H1 (cell line): ENCODE measurements around the gene FRMD5. TPM values are rescaled to one million over a fixed set of nuclear protein-coding genes. Genes with fewer than 3 reads are reported as not detected.
A peak's percentile ranks its signal among the peaks of the same experiment; 100 is the strongest.

Source experiments
- CTCF ChIA-PET: fragments of 300-600 bp; sonication (Branson Sonifier 250); formaldehyde crosslinking; loops from one replicate; lab custom pipeline; 2021; ENCODE audit not compliant: partially characterized antibody; lab: Charles Lee
- POLR2A ChIA-PET: fragments of 300-600 bp; sonication (Branson Sonifier 250); formaldehyde crosslinking; loops from one replicate; lab custom pipeline; 2021; ENCODE audit warnings: inconsistent platforms; ENCODE audit not compliant: partially characterized antibody; lab: Charles Lee
- DNase-seq, 2 experiments: peaks; one replicate each; pipeline versions ENCODE4 v3.0.0 to v3.0.0-alpha.2; 2010 to 2022; ENCODE audit warnings: low spot score in 2 of 2, low read depth in 1 of 2, mixed read lengths in 1 of 2
- FAIRE-seq: peaks from 2 replicates; lab custom pipeline; 2011; peaks lifted over from hg19 to GRCh38; lab: Jason Lieb, UNC
- H2AFZ ChIP-seq: 2 replicates; pipeline ENCODE4 v1.8.1; 2012; ENCODE audit warnings: low read length, inconsistent platforms
- H2AK5ac ChIP-seq: 2 replicates; pipeline ENCODE4 v1.6.1; 2013; ENCODE audit warnings: low read depth, low read length
- H2BK120ac ChIP-seq: replicated peaks from 2 replicates; pipeline ENCODE3; 2013; ENCODE audit warnings: low read depth, low read length, inconsistent platforms
- H2BK12ac ChIP-seq: 2 replicates; pipeline ENCODE4 v1.6.1; 2013; ENCODE audit warnings: low read depth, low read length
- H2BK15ac ChIP-seq: 2 replicates; pipeline ENCODE4 v1.6.1; 2013; ENCODE audit warnings: low read length
- H2BK20ac ChIP-seq: 2 replicates; pipeline ENCODE4 v1.6.1; 2013; ENCODE audit warnings: low read length
- H2BK5ac ChIP-seq: 2 replicates; pipeline ENCODE4 v1.6.1; 2013; ENCODE audit warnings: low read depth, low read length
- H3K14ac ChIP-seq: 2 replicates; pipeline ENCODE4 v1.6.1; 2013; ENCODE audit warnings: inconsistent platforms; ENCODE audit not compliant: insufficient read length
- H3K18ac ChIP-seq: 2 replicates; pipeline ENCODE4 v1.6.1; 2013; ENCODE audit warnings: low read length; ENCODE audit errors: extremely low read depth
- H3K23ac ChIP-seq: 2 replicates; pipeline ENCODE4 v1.6.1; 2013; ENCODE audit warnings: inconsistent platforms; ENCODE audit not compliant: insufficient read length
- H3K23me2 ChIP-seq: 2 replicates; pipeline ENCODE4 v1.6.1; 2013; ENCODE audit warnings: low read depth, low read length
- H3K27ac ChIP-seq: 2 replicates; pipeline ENCODE4 v1.6.1; 2011; ENCODE audit warnings: low read depth, low read length, inconsistent platforms
- H3K27me3 ChIP-seq, 4 experiments: replicated peaks in 1 of 4; 1 replicate in 1 of 4; 2 replicates in 3 of 4; pipeline versions ENCODE4 v1.6.1 to v1.8.1; 2011 to 2013; ENCODE audit warnings: low read length in 3 of 4, mild to moderate bottlenecking in 3 of 4, inconsistent platforms in 2 of 4, mixed read lengths in 2 of 4, moderate library complexity in 1 of 4; ENCODE audit not compliant: control insufficient read depth in 3 of 4, insufficient read depth in 3 of 4; ENCODE audit errors: extremely low read depth in 1 of 4
- H3K36me3 ChIP-seq, 4 experiments: 2 replicates each; pipeline versions ENCODE4 v1.6.1 to v1.8.1; 2011 to 2013; ENCODE audit warnings: mild to moderate bottlenecking in 4 of 4, low read length in 3 of 4, moderate library complexity in 2 of 4, control low read depth in 1 of 4, inconsistent platforms in 1 of 4; ENCODE audit not compliant: insufficient read depth in 4 of 4, control insufficient read depth in 2 of 4
- H3K4ac ChIP-seq: replicated peaks from 2 replicates; pipeline ENCODE3; 2013; ENCODE audit warnings: low read length, low read depth, mixed read lengths, inconsistent platforms; ENCODE audit not compliant: insufficient read length
- H3K4me1 ChIP-seq, 4 experiments: replicated peaks in 1 of 4; 1 replicate in 1 of 4; 2 replicates in 3 of 4; pipeline versions ENCODE4 v1.6.1 to v1.8.1; 2011 to 2013; ENCODE audit warnings: low read length in 3 of 4, inconsistent platforms in 2 of 4, mixed read lengths in 1 of 4; ENCODE audit not compliant: insufficient read depth in 4 of 4, control insufficient read depth in 3 of 4
- H3K4me2 ChIP-seq, 2 experiments: 2 replicates each; pipeline versions ENCODE4 v1.6.1 to v1.8.1; 2011 to 2013; ENCODE audit warnings: low read depth in 2 of 2, low read length in 2 of 2, control low read depth in 1 of 2, inconsistent platforms in 1 of 2, mild to moderate bottlenecking in 1 of 2; ENCODE audit not compliant: insufficient read depth in 1 of 2
- H3K4me3 ChIP-seq, 4 experiments: fragments of 200-600, 300-600 bp in 1 of 4; sonication (generic), shearing (Covaris generic), sonication (Bioruptor Twin) in 1 of 4; 2 replicates each; pipeline versions ENCODE4 v1.5.1 to v1.8.1; 2011 to 2016; ENCODE audit warnings: low read length in 4 of 4, low read depth in 3 of 4, control low read depth in 2 of 4, inconsistent platforms in 2 of 4, mild to moderate bottlenecking in 2 of 4, mixed read lengths in 1 of 4, moderate library complexity in 1 of 4; ENCODE audit not compliant: insufficient read depth in 2 of 4; ENCODE audit errors: extremely low read depth in 1 of 4
- H3K56ac ChIP-seq: replicated peaks from 2 replicates; pipeline ENCODE3; 2013; ENCODE audit warnings: low read depth, mild to moderate bottlenecking, mixed read lengths, low read length, inconsistent platforms; ENCODE audit not compliant: insufficient read length
- H3K79me1 ChIP-seq: 2 replicates; pipeline ENCODE4 v1.6.1; 2013; ENCODE audit warnings: low read depth, low read length, control low read depth
- H3K79me2 ChIP-seq, 2 experiments: 2 replicates each; pipeline versions ENCODE4 v1.6.1 to v1.8.1; 2012 to 2013; ENCODE audit warnings: low read length in 2 of 2, mild to moderate bottlenecking in 2 of 2, inconsistent platforms in 1 of 2; ENCODE audit not compliant: insufficient read depth in 2 of 2, control insufficient read depth in 1 of 2
- H3K9ac ChIP-seq, 4 experiments: replicated peaks in 1 of 4; 1 replicate in 1 of 4; 2 replicates in 3 of 4; pipeline versions ENCODE4 v1.6.1 to v1.8.1; 2011 to 2013; ENCODE audit warnings: low read depth in 3 of 4, low read length in 3 of 4, control low read depth in 2 of 4, mild to moderate bottlenecking in 2 of 4, moderate library complexity in 2 of 4, inconsistent platforms in 1 of 4; ENCODE audit errors: extremely low read depth in 1 of 4
- H3K9me3 ChIP-seq, 2 experiments: 2 replicates each; pipeline versions ENCODE4 v1.6.1 to v1.8.1; 2012 to 2013; ENCODE audit warnings: mild to moderate bottlenecking in 2 of 2, moderate library complexity in 2 of 2, control low read depth in 1 of 2, inconsistent platforms in 1 of 2, low read depth in 1 of 2, low read length in 1 of 2, mixed read lengths in 1 of 2; ENCODE audit not compliant: insufficient read depth in 2 of 2
- H4K20me1 ChIP-seq, 2 experiments: replicated peaks in 1 of 2; 2 replicates each; pipeline versions ENCODE3 to v1.8.1; 2011 to 2013; ENCODE audit warnings: inconsistent platforms in 2 of 2, low read length in 2 of 2, mild to moderate bottlenecking in 1 of 2; ENCODE audit not compliant: insufficient read depth in 2 of 2, control insufficient read depth in 1 of 2
- H4K5ac ChIP-seq: 2 replicates; pipeline ENCODE4 v1.6.1; 2013; ENCODE audit warnings: low read length, low read depth, mixed read lengths, inconsistent platforms; ENCODE audit not compliant: insufficient read length
- H4K8ac ChIP-seq: 2 replicates; pipeline ENCODE4 v1.8.0; 2013; ENCODE audit warnings: mild to moderate bottlenecking, moderate library complexity, low read length, inconsistent platforms; ENCODE audit not compliant: insufficient read depth; ENCODE audit errors: extremely low read depth
- H4K91ac ChIP-seq: replicated peaks from 2 replicates; pipeline ENCODE3; 2013; ENCODE audit warnings: low read length, mixed read lengths, inconsistent platforms; ENCODE audit not compliant: insufficient read length
- CEBPB ChIP-seq: IDR thresholded peaks from 2 replicates; pipeline ENCODE4 v1.6.1; 2012; ENCODE audit warnings: low read depth, low read length
- TCF12 ChIP-seq: IDR thresholded peaks from 2 replicates; pipeline ENCODE4 v1.6.1; 2011; ENCODE audit warnings: low read depth, mild to moderate bottlenecking, low read length
- WGBS, 2 experiments: shearing (Covaris generic) in 1 of 2; methylation state at CpG; one replicate each; pipeline versions ENCODE4 v1.1.6 to v1.1.7; 2013 to 2015; ENCODE audit warnings: low lambda C conversion rate in 2 of 2, mixed read lengths in 2 of 2, inconsistent platforms in 1 of 2, low coverage in 1 of 2, missing lambda C conversion rate in 1 of 2; ENCODE audit not compliant: insufficient replicate concordance in 2 of 2, insufficient coverage in 1 of 2, insufficient read length in 1 of 2; ENCODE audit errors: extremely low coverage in 1 of 2, missing lambda C conversion rate in 1 of 2; 5-methylcytosine and 5-hydroxymethylcytosine counted together
- polyA plus RNA-seq, 7 experiments: library from polyadenylated mRNA; depleted of rRNA in 3 of 7; stranded (reverse) in 5 of 7; unstranded in 2 of 7; fragments of >200 nt in 5 of 7; fragments of 200-250 nt in 2 of 7; gene quantifications; 1 replicate in 5 of 7; 2 replicates in 1 of 7; 4 replicates in 1 of 7; pipeline versions ENCODE4 v1.2.1 to v1.2.3, GENCODE V29; 2011 to 2013; ENCODE audit warnings: missing spikeins in 2 of 7, mixed read lengths in 2 of 7
- total RNA-seq: library from RNA; stranded (reverse); fragmentation: NEBNext Ultra II Directional; extraction: Animal tissue kit (Norgen Biotek cat#: 25700); gene quantifications from 2 replicates; pipeline ENCODE4 v1.2.1, GENCODE V29; 2021

The FRMD5 gene
- total and polyA plus RNA-seq, 2 of the 8 experiments (the other 6 are each of a cell fraction or from before 2014, with no cell fraction given): 10.1 to 12.6 TPM

GRCh38 chr15:43974852-43975251 is 220.2 kb downstream of the FRMD5 start:
- no peak for FAIRE-seq
- Histone ChIP-seq H2AK5ac (no peak overlapping the region), H2BK5ac (no peak overlapping the region), H3K79me1 (no peaks in the 10 kb centered on the region), H3K27me3 (no peaks in the 10 kb centered on the region), H3K4me1 (peaks cover 0 to 3% (median 0%) of the 10 kb centered on the region in 4 experiments; a peak in 1 of 7 replicates), H4K8ac (no peak overlapping the region), H3K9me3 (no peaks in the 10 kb centered on the region), H3K27ac (no peak overlapping the region), H3K4me3 (no peak overlapping the region), H3K23ac (no peak overlapping the region), H3K14ac (no peak overlapping the region), H3K18ac (no peak overlapping the region), H3K56ac (no peak overlapping the region), H2BK120ac (no peak overlapping the region), H4K5ac (no peak overlapping the region), H3K79me2 (0 out of 4 replicates have a peak, but pooled peaks cover 0 to 2% of the 10 kb centered on the region in 2 experiments), H4K20me1 (no peaks in the 10 kb centered on the region), H3K9ac (no peak overlapping the region), H2AFZ (no peak overlapping the region), H4K91ac (no peak overlapping the region), H2BK12ac (no peak overlapping the region), H2BK15ac (no peak overlapping the region), H3K4me2 (no peak overlapping the region), H3K36me3 (no peaks in the 10 kb centered on the region), H3K4ac (no peak overlapping the region), H3K23me2 (no peaks in the 10 kb centered on the region), H2BK20ac (no peak overlapping the region)
- CTCF ChIA-PET: interaction anchor here (0.9 kb wide), 1 partner anchor 71 kb away, joined by 3 read pairs; no protein-coding TSS in a partner anchor
- 89% methylated on average over 3 of the region's 3 CpGs; no CpG with 5 or more reads in 1 of the 2 experiments for WGBS, 2 experiments
- TF ChIP-seq CEBPB (0 out of 2 replicates have a peak, but pooled peaks have one; percentile 6), TCF12 (no peak)
- POLR2A ChIA-PET: interaction anchor here (1.2 to 1.6 kb wide), 2 partner anchors 9 to 48 kb away, joined by 3 to 4 read pairs; no protein-coding TSS in a partner anchor
- no peak for DNase-seq
